ENCODE measurements around the gene PPDPF. TPM values are rescaled to one million over a fixed set of nuclear protein-coding genes. Genes with fewer than 3 reads are reported as not detected.

The PPDPF gene
- total and polyA plus RNA-seq, 2 donors (not counting 1 experiment from before 2014, with no cell fraction given), result 34.0 to 58.0 TPM

- DNase-seq (ENCODE audit: low read depth in 2 of 2), result no peak
- Histone ChIP-seq H3K36me3 (ENCODE audit: control insufficient read depth, insufficient read depth, low read length) (peaks cover 27% of the 10 kb centered on the region), H3K4me1 (ENCODE audit: control insufficient read depth, extremely low read depth, insufficient read depth, low read length) (no peaks in the 10 kb centered on the region), H3K27me3 (ENCODE audit: control insufficient read depth, insufficient read depth, low read length) (no peaks in the 10 kb centered on the region), H3K9me3 (ENCODE audit: control insufficient read depth, insufficient read depth, low read depth, low read length) (no peaks in the 10 kb centered on the region), H3K4me3 (replicated peaks in 1 of 4; ENCODE audit: control extremely low read depth in 1 of 4, insufficient read depth in 1 of 4, low read depth in 3 of 4, low read length in 4 of 4) (no peak overlapping the region), H3K79me2 (ENCODE audit: control insufficient read depth, insufficient read depth, low read length) (no peaks in the 10 kb centered on the region), H3K4me2 (ENCODE audit: extremely low read depth, insufficient read depth, low read length) (no peak overlapping the region), H3K9ac (ENCODE audit: insufficient read depth, low read length) (no peak overlapping the region), H2AFZ (ENCODE audit: low read length) (no peak overlapping the region), H3K27ac (ENCODE audit: insufficient read depth, low read length) (no peak overlapping the region), H4K20me1 (ENCODE audit: control insufficient read depth, extremely low read depth, insufficient read depth, low read length) (no peaks in the 10 kb centered on the region)
- TF ChIP-seq EZH2 (IDR thresholded peaks at IDR 0.05; ENCODE audit: low read length, missing control alignments), result no peak
- TF ChIP-seq CTCF (conservative IDR thresholded peaks at IDR 0.05 in 1 of 2, IDR thresholded peaks at IDR 0.05 in 1 of 2; ENCODE audit: low read depth in 1 of 2, low read length in 2 of 2), result no peak
These were observed 42.1 kb downstream of the PPDPF start for GRCh38 chr20:63562461-63563224.

DNA sequence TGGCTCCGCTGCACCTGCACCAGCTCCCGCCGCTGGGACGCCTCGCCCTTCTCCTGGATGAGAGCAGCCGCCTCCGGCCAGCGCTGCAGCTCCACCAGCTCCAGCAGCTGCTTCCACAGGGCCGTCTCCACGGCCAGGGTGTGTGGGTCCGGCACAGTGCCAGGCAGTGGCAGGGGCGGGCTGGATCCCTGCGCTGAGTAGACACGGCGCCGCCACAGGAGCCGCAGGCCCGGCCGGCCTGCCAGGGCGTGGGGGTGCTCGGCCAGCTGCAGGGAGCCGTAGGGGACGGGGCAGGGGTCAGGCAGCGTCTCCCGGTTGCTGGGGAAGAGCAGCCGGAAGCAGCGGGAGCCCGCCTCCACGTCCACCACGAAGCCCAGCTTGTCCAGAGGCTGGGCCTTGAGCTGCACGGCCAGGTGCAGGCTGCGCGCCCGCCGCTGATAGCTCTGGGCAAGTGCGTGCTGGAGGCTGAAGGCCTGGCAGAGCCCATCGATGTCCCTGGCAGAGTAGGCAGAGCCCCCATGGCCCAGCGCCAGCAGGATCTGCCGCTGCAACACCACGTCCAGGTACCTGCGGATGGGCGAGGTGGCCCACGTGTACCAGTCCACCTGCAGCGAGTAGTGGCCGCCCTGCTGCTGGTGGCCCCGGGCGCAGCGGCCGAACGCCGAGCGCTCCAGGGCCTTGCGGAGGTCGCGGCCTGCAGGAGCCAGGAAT is 42.8 kb downstream of the PPDPF start:
- DNase-seq (ENCODE audit: low read depth in 2 of 2), result no peak
- Histone ChIP-seq H3K79me2 (ENCODE audit: control insufficient read depth, insufficient read depth, low read length) (no peaks in the 10 kb centered on the region), H4K20me1 (ENCODE audit: control insufficient read depth, extremely low read depth, insufficient read depth, low read length) (no peaks in the 10 kb centered on the region), H2AFZ (ENCODE audit: low read length) (no peak overlapping the region), H3K4me1 (ENCODE audit: control insufficient read depth, extremely low read depth, insufficient read depth, low read length) (no peaks in the 10 kb centered on the region), H3K9ac (ENCODE audit: insufficient read depth, low read length) (no peak overlapping the region), H3K27me3 (ENCODE audit: control insufficient read depth, insufficient read depth, low read length) (no peaks in the 10 kb centered on the region), H3K4me3 (replicated peaks in 1 of 4; ENCODE audit: control extremely low read depth in 1 of 4, insufficient read depth in 1 of 4, low read depth in 3 of 4, low read length in 4 of 4) (no peak overlapping the region), H3K27ac (ENCODE audit: insufficient read depth, low read length) (no peak overlapping the region), H3K36me3 (ENCODE audit: control insufficient read depth, insufficient read depth, low read length) (peaks cover 27% of the 10 kb centered on the region), H3K9me3 (ENCODE audit: control insufficient read depth, insufficient read depth, low read depth, low read length) (no peaks in the 10 kb centered on the region), H3K4me2 (ENCODE audit: extremely low read depth, insufficient read depth, low read length) (no peak overlapping the region)
- no peak for TF ChIP-seq EZH2 (IDR thresholded peaks at IDR 0.05; ENCODE audit: low read length, missing control alignments)
- TF ChIP-seq CTCF (conservative IDR thresholded peaks at IDR 0.05 in 1 of 2, IDR thresholded peaks at IDR 0.05 in 1 of 2; ENCODE audit: low read depth in 1 of 2, low read length in 2 of 2), result no peak

GRCh38 chr20:63564036-63564810 is 43.7 kb downstream of the PPDPF start:
- H3K27ac ChIP-seq (ENCODE audit: insufficient read depth, low read length), result no peak overlapping the region
- H2AFZ ChIP-seq (ENCODE audit: low read length), result no peak overlapping the region
- H3K27me3 ChIP-seq (ENCODE audit: control insufficient read depth, insufficient read depth, low read length), result no peaks in the 10 kb centered on the region
- no peak for DNase-seq (ENCODE audit: low read depth in 2 of 2)
- no peak overlapping the region for H3K9ac ChIP-seq (ENCODE audit: insufficient read depth, low read length)
- no peaks in the 10 kb centered on the region for H3K79me2 ChIP-seq (ENCODE audit: control insufficient read depth, insufficient read depth, low read length)
- no peak overlapping the region for H3K4me3 ChIP-seq (replicated peaks in 1 of 4; ENCODE audit: control extremely low read depth in 1 of 4, insufficient read depth in 1 of 4, low read depth in 3 of 4, low read length in 4 of 4)
- TF ChIP-seq CTCF (conservative IDR thresholded peaks at IDR 0.05 in 1 of 2, IDR thresholded peaks at IDR 0.05 in 1 of 2; ENCODE audit: low read depth in 1 of 2, low read length in 2 of 2) (no peak), EZH2 (IDR thresholded peaks at IDR 0.05; ENCODE audit: low read length, missing control alignments) (no peak)
- H3K9me3 ChIP-seq (ENCODE audit: control insufficient read depth, insufficient read depth, low read depth, low read length), result no peaks in the 10 kb centered on the region
- H3K36me3 ChIP-seq (ENCODE audit: control insufficient read depth, insufficient read depth, low read length), result peaks cover 27% of the 10 kb centered on the region
- no peaks in the 10 kb centered on the region for H3K4me1 ChIP-seq (ENCODE audit: control insufficient read depth, extremely low read depth, insufficient read depth, low read length)
- no peaks in the 10 kb centered on the region for H4K20me1 ChIP-seq (ENCODE audit: control insufficient read depth, extremely low read depth, insufficient read depth, low read length)
- no peak overlapping the region for H3K4me2 ChIP-seq (ENCODE audit: extremely low read depth, insufficient read depth, low read length)
